AG09309 (cell line): ENCODE results near the gene KRTCAP3.

Source experiments
- DNase-seq: peaks from one replicate; pipeline ENCODE4 v3.0.0-alpha.2; 2010; ENCODE audit warnings: low read depth
- H3K4me3 ChIP-seq: 2 replicates; pipeline ENCODE4 v1.5.1; 2011; ENCODE audit warnings: mild to moderate bottlenecking, low read depth, low read length, moderate library complexity; ENCODE audit not compliant: control insufficient read depth
- CTCF ChIP-seq: IDR thresholded peaks from 2 replicates; pipeline ENCODE4 v1.5.1; 2011; ENCODE audit warnings: mild to moderate bottlenecking, low read depth, low read length, inconsistent platforms; ENCODE audit not compliant: insufficient read depth, control insufficient read depth; ENCODE audit errors: missing control alignments

Gene KRTCAP3

GRCh38 chr2:27441958-27442919 lies at the start of gene KRTCAP3:
KRTCAP3 (plus strand) TSS chr2:27442381; CDS start chr2:27442413, 32 bp downstream.
- no peak for TF ChIP-seq CTCF
- no peak for DNase-seq
- no peak within 1 kb of the TSS for H3K4me3 ChIP-seq

- no peak for TF ChIP-seq CTCF
- no peak overlapping the region for H3K4me3 ChIP-seq
- no peak for DNase-seq
Measured at GRCh38 chr2:27393225-27393624, 49.0 kb upstream of the KRTCAP3 start.

GRCh38 chr2:27398962-27399361 lies 43.2 kb upstream of the KRTCAP3 start:
- TF ChIP-seq CTCF = no peak
- no peak overlapping the region for H3K4me3 ChIP-seq
- DNase-seq = no peak

- TF ChIP-seq CTCF = no peak
- H3K4me3 ChIP-seq = no peak overlapping the region
- DNase-seq = no peak
Measured at GRCh38 chr2:27400348-27401135, 41.6 kb upstream of the KRTCAP3 start.

GRCh38 chr2:27407798-27408491 lies 34.2 kb upstream of the KRTCAP3 start:
- TF ChIP-seq CTCF = peak; percentile 58
- peak overlapping the region; percentile 100 for H3K4me3 ChIP-seq
- no peak for DNase-seq
